Measurements from ENCODE around the gene PRAMEF7.
"Not testable (repeated sequence)": the region's sequence is repeated elsewhere in the genome, so short reads cannot be mapped to it uniquely, and the experiment has no call there.

Gene PRAMEF7

GRCh38 chr1:12916310-12916709, at the start of gene PRAMEF7:
Gene PRAMEF7, plus strand, starts transcription at chr1:12916610. Its CDS starts 1,083 bp downstream, at chr1:12917693.
- not testable (repeated sequence) for DNase-seq (ENCODE audit: low read depth)

- not testable (repeated sequence) for DNase-seq (ENCODE audit: low read depth)
Measured at GRCh38 chr1:12878453-12878852, 38.0 kb upstream of the PRAMEF7 start.

- DNase-seq (ENCODE audit: low read depth): not testable (repeated sequence)
Measured at GRCh38 chr1:12886101-12886500, 30.3 kb upstream of the PRAMEF7 start, which contains the start of gene PRAMEF4. Gene PRAMEF4, minus strand, starts transcription at chr1:12886201. Its CDS starts 2,807 bp downstream, at chr1:12883394.

GRCh38 chr1:12898170-12898569, 18.2 kb upstream of the PRAMEF7 start, which contains the start of gene PRAMEF10:
Gene PRAMEF10, minus strand, starts transcription at chr1:12898270. Its CDS starts 2,423 bp downstream, at chr1:12895847.
- DNase-seq (ENCODE audit: low read depth): not testable (repeated sequence)

GRCh38 chr1:12899186-12899585, 17.2 kb upstream of the PRAMEF7 start:
- DNase-seq (ENCODE audit: low read depth): not testable (repeated sequence)

- not testable (repeated sequence) for DNase-seq (ENCODE audit: low read depth)
Measured at GRCh38 chr1:12903793-12904572, 12.4 kb upstream of the PRAMEF7 start.

- not testable (repeated sequence) for DNase-seq (ENCODE audit: low read depth)
Measured at GRCh38 chr1:12921749-12922148, 5.3 kb downstream of the PRAMEF7 start.

GRCh38 chr1:12924368-12924767, 8.0 kb downstream of the PRAMEF7 start:
- not testable (repeated sequence) for DNase-seq (ENCODE audit: low read depth)

- DNase-seq (ENCODE audit: low read depth): not testable (repeated sequence)
Measured at GRCh38 chr1:12947480-12947879, 31.1 kb downstream of the PRAMEF7 start, which contains the start of gene PRAMEF6. Gene PRAMEF6, minus strand, starts transcription at chr1:12947580. Its CDS starts 5,062 bp downstream, at chr1:12942518.
